Measurements from ENCODE around the gene NIT1. TPM values are rescaled to one million over a fixed set of nuclear protein-coding genes. Genes with fewer than 3 reads are reported as not detected.

The NIT1 gene
- total RNA-seq (2016; rRNA removed; fragmentation: Illumina TruSeq; extraction: Trizol) (30.0 and 31.0 TPM in 2 replicates), polyA plus RNA-seq (2011; rRNA removed) (22.7 and 29.2 TPM in 2 replicates), polyA minus RNA-seq (2011; rRNA and poly(A)+ RNA removed; ENCODE audit: low replicate concordance) (42.0 and 54.5 TPM in 2 replicates), Bru-seq, nascent RNA (percentile 73 among the genes with signal in this experiment), BruChase-seq, experiment 1, labeled RNA remaining after a 6-hour chase (percentile 59 among the genes with signal in this experiment), BruChase-seq, experiment 2, labeled RNA remaining after a 2-hour chase (percentile 67 among the genes with signal in this experiment)
- 7.1 and 7.8 TPM in 2 replicates for total RNA-seq (2016; cell fraction: cytosol; rRNA removed; fragmentation: Illumina TruSeq; extraction: Trizol; ENCODE audit: low read depth)
- 27.7 and 32.6 TPM in 2 replicates for total RNA-seq (2016; cell fraction: insoluble cytoplasmic fraction; rRNA removed; fragmentation: Illumina TruSeq; extraction: Trizol)
- 12.3 and 13.2 TPM in 2 replicates for total RNA-seq (2016; cell fraction: membrane; rRNA removed; fragmentation: Illumina TruSeq; extraction: Trizol)
- 29.0 and 31.9 TPM in 2 replicates for total RNA-seq (2016; cell fraction: nucleus; rRNA removed; fragmentation: Illumina TruSeq; extraction: Trizol)
- polyA plus RNA-seq (2011; cell fraction: cytosol; rRNA removed), result 20.1 and 24.6 TPM in 2 replicates
- polyA plus RNA-seq (2011; cell fraction: nucleus; rRNA removed), result 86.9 and 94.3 TPM in 2 replicates
- 28.0 and 30.9 TPM in 2 replicates for polyA plus RNA-seq (2012)
- 7.2 and 7.6 TPM in 2 replicates for polyA plus RNA-seq (2016; cell fraction: cytosol; fragmentation: Illumina TruSeq; extraction: Trizol; ENCODE audit: low read depth)
- polyA plus RNA-seq (2016; cell fraction: insoluble cytoplasmic fraction; fragmentation: Illumina TruSeq; extraction: Trizol; ENCODE audit: low read depth), result 35.3 and 36.4 TPM in 2 replicates
- 8.8 and 9.8 TPM in 2 replicates for polyA plus RNA-seq (2016; cell fraction: membrane; fragmentation: Illumina TruSeq; extraction: Trizol; ENCODE audit: low read depth)
- 46.7 and 52.4 TPM in 2 replicates for polyA plus RNA-seq (2016; cell fraction: nucleus; fragmentation: Illumina TruSeq; extraction: Trizol; ENCODE audit: insufficient read depth, low read depth)
- 9.2 and 9.4 TPM in 2 replicates for polyA minus RNA-seq (2011; cell fraction: cytosol; rRNA and poly(A)+ RNA removed)
- polyA minus RNA-seq (2011; cell fraction: nucleus; rRNA and poly(A)+ RNA removed), result 23.0 and 26.6 TPM in 2 replicates
- long read RNA-seq, experiment 1, transcript NIT1-203 (7 exons, 1,362 nt), result major isoform, 18 of 34 reads
- long read RNA-seq, experiment 1, partial matches to known transcripts, result 4 of 34 reads
- long read RNA-seq, experiment 1, other reads (novel, unspliced or antisense), result 8 of 34 reads
- long read RNA-seq, experiment 2, transcript NIT1-203 (7 exons, 1,362 nt), result major isoform, 19 of 38 reads
- long read RNA-seq, experiment 2, transcript NIT1-216 (6 exons, 1,351 nt), result minor isoform, 7 of 38 reads
- long read RNA-seq, experiment 2, partial matches to known transcripts, result 1 of 38 reads
- long read RNA-seq, experiment 2, other reads (novel, unspliced or antisense), result 11 of 38 reads

- in situ Hi-C loops (cut with HindIII; ENCODE audit: extremely low pct_ligation_motif_present, low pct_unique_long_range_greater_than_20kb) (no loop called here), intact Hi-C loops (cut with micrococcal nuclease; ENCODE audit: unreplicated experiment) (no loop called here)
- ChIA-PET CTCF (ENCODE audit: low intra/inter-chr PET ratio, low total read pairs) (no interaction called here), POLR2A (interaction anchor here (0.6 to 2.8 kb wide), 13 partner anchors 9 to 105 kb away, joined by 3 to 19 read pairs (median 4); partner anchors contain the start of genes B4GALT3, F11R, KLHDC9 and PPOX)
- WGBS (ENCODE audit: low lambda C conversion rate), result 2% methylated on average over 24 of the region's 58 CpGs
- no TSS peak for BruUV-seq (replicated peaks)
- H3K9me3 ChIP-seq (ENCODE audit: low read length), result no peaks in the 10 kb centered on the region
- ATAC-seq (peak; percentile 92), DNase-seq (ENCODE audit: low spot score) (peak; percentile 77), FAIRE-seq (peak; percentile 12)
- peak within 1 kb of the TSS; percentile 96 for H3K9ac ChIP-seq (ENCODE audit: insufficient read depth, low read depth, low read length)
- H2AFZ ChIP-seq (ENCODE audit: low read length), result peak within 1 kb of the TSS; percentile 45
- H3K4me3 ChIP-seq (replicated peaks in 1 of 3; ENCODE audit: insufficient read depth in 1 of 3, low read depth in 2 of 3, low read length in 3 of 3), result peak within 1 kb of the TSS; percentile 95 to 99 (median 96)
- H3K4me1 ChIP-seq (ENCODE audit: insufficient read depth, low read length), result peaks cover 58% of the 10 kb centered on the region
- peak within 1 kb of the TSS; percentile 88 for H3K27ac ChIP-seq (ENCODE audit: extremely low read length, insufficient read depth, low read length)
- H4K20me1 ChIP-seq (ENCODE audit: insufficient read depth, low read length), result peaks cover 7% of the 10 kb centered on the region; the same call in 1 of the 2 replicates
- H3K79me2 ChIP-seq (ENCODE audit: insufficient read depth, low read length), result peaks cover 63% of the 10 kb centered on the region
- H3K4me2 ChIP-seq (ENCODE audit: low read depth, low read length), result peak within 1 kb of the TSS; percentile 98
- no peaks in the 10 kb centered on the region; a peak in 1 of 5 replicates for H3K27me3 ChIP-seq (ENCODE audit: control insufficient read depth in 1 of 2, insufficient read depth in 2 of 2, low read length in 2 of 2)
- peaks cover 13 to 36% of the 10 kb centered on the region in 2 experiments for H3K36me3 ChIP-seq (replicated peaks in 1 of 2; ENCODE audit: control insufficient read depth in 1 of 2, insufficient read depth in 2 of 2, low read length in 2 of 2)
- TF ChIP-seq, protein P1, sequence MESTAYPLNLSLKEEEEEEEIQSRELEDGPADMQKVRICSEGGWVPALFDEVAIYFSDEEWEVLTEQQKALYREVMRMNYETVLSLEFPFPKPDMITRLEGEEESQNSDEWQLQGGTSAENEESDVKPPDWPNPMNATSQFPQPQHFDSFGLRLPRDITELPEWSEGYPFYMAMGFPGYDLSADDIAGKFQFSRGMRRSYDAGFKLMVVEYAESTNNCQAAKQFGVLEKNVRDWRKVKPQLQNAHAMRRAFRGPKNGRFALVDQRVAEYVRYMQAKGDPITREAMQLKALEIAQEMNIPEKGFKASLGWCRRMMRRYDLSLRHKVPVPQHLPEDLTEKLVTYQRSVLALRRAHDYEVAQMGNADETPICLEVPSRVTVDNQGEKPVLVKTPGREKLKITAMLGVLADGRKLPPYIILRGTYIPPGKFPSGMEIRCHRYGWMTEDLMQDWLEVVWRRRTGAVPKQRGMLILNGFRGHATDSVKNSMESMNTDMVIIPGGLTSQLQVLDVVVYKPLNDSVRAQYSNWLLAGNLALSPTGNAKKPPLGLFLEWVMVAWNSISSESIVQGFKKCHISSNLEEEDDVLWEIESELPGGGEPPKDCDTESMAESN (CRISPR knock-in tag; conservative IDR thresholded peaks at IDR 0.05), result no peak
- TF ChIP-seq DBP (CRISPR knock-in tag; IDR thresholded peaks at IDR 0.05; ENCODE audit: not compliant biosample characterization) (peak; percentile 36), ZNF616 (CRISPR knock-in tag; IDR thresholded peaks at IDR 0.05; ENCODE audit: low read depth) (no peak), NKX3-1 (CRISPR knock-in tag; IDR thresholded peaks at IDR 0.05) (peak; percentile 73; the same call in 1 of the 2 replicates), GATAD1 (CRISPR knock-in tag; IDR thresholded peaks at IDR 0.05) (peak; percentile 92), ZBTB21 (CRISPR knock-in tag; IDR thresholded peaks at IDR 0.05) (0 out of 2 replicates have a peak, but pooled peaks have one; percentile 19), ZNF501 (CRISPR knock-in tag; IDR thresholded peaks at IDR 0.05) (peak; percentile 78; the same call in 1 of the 2 replicates), ATF4 (CRISPR knock-in tag; IDR thresholded peaks at IDR 0.05) (peak in 1 of 2 experiments; percentile 73; a peak in 2 of 4 replicates), ZNF570 (CRISPR knock-in tag; IDR thresholded peaks at IDR 0.05; ENCODE audit: borderline replicate concordance) (no peak)
- TF ChIP-seq, protein P2, sequence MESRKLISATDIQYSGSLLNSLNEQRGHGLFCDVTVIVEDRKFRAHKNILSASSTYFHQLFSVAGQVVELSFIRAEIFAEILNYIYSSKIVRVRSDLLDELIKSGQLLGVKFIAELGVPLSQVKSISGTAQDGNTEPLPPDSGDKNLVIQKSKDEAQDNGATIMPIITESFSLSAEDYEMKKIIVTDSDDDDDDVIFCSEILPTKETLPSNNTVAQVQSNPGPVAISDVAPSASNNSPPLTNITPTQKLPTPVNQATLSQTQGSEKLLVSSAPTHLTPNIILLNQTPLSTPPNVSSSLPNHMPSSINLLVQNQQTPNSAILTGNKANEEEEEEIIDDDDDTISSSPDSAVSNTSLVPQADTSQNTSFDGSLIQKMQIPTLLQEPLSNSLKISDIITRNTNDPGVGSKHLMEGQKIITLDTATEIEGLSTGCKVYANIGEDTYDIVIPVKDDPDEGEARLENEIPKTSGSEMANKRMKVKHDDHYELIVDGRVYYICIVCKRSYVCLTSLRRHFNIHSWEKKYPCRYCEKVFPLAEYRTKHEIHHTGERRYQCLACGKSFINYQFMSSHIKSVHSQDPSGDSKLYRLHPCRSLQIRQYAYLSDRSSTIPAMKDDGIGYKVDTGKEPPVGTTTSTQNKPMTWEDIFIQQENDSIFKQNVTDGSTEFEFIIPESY (CRISPR knock-in tag; IDR thresholded peaks at IDR 0.05), result no peak
Observed at GRCh38 chr1:161117759-161118581, at the start of gene NIT1, which contains the start of gene PFDN2. Gene NIT1 (plus strand): TSS chr1:161118105. CDS start chr1:161118177, 72 bp downstream. Gene PFDN2 (minus strand): TSS chr1:161118037. CDS start chr1:161118026, 11 bp downstream.
